Spleen (tissue), 7 donors: ENCODE data around the gene GRM8.

Source experiments
- POLR2A ChIP-seq, 3 donors: fragments of 450-650 bp; IDR thresholded peaks; one replicate each; pipeline ENCODE4 v1.5.1; 2017; ENCODE audit warnings: antibody characterized with exemption in 3 of 3, mild to moderate bottlenecking in 1 of 3
- POLR2AphosphoS5 ChIP-seq, 3 donors: sonication (generic); formaldehyde crosslinking; IDR thresholded peaks; one replicate each; pipeline ENCODE4 v1.5.1; 2017; ENCODE audit warnings: antibody characterized with exemption in 3 of 3
- TF ChIP-seq, protein P1 (sequence below), 11 experiments: fragments of 200-600 bp in 7 of 11; fragments of 450-650 bp in 4 of 11; sonication (generic) in 4 of 11; IDR thresholded peaks in 8 of 11; conservative IDR thresholded peaks in 3 of 11; 1 replicate in 7 of 11; 2 replicates in 4 of 11; pipeline versions ENCODE4 v1.4.0 to v1.8.0; 2016 to 2021; ENCODE audit warnings: antibody characterized with exemption in 11 of 11, inconsistent platforms in 4 of 11, mild to moderate bottlenecking in 1 of 11
- donor health status: DM: no; HTN: no; CAD: no; lungs with moderate emphysema.
- donor health status: DM: no; HTN: no; CAD: no.
- donor health status: DM: no; HTN: no; CAD: no.

DNA sequence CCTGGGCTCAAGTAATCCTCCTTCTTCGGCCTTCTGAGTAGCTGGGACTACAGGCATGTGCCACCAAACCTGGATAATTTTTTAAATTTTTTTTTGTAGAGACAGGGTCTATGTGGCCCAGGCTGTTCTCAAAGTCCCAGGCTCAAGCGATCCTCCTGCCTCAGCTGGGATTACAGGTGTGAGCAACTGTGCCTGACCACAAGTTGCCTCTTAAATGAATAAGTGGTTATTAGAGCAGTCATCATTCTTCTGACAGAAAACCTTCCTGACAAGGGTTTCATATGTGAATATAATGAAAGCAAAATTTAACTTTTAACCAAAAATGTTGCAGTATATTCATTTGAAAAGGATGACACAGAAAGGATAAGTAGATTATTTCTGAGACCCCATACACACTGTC is 532.5 kb downstream of the GRM8 start:
- TF ChIP-seq, protein P1, sequence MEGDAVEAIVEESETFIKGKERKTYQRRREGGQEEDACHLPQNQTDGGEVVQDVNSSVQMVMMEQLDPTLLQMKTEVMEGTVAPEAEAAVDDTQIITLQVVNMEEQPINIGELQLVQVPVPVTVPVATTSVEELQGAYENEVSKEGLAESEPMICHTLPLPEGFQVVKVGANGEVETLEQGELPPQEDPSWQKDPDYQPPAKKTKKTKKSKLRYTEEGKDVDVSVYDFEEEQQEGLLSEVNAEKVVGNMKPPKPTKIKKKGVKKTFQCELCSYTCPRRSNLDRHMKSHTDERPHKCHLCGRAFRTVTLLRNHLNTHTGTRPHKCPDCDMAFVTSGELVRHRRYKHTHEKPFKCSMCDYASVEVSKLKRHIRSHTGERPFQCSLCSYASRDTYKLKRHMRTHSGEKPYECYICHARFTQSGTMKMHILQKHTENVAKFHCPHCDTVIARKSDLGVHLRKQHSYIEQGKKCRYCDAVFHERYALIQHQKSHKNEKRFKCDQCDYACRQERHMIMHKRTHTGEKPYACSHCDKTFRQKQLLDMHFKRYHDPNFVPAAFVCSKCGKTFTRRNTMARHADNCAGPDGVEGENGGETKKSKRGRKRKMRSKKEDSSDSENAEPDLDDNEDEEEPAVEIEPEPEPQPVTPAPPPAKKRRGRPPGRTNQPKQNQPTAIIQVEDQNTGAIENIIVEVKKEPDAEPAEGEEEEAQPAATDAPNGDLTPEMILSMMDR (IDR thresholded peaks at IDR 0.05 in 8 of 11, conservative IDR thresholded peaks at IDR 0.05 in 3 of 11) = no peak
- TF ChIP-seq POLR2A (IDR thresholded peaks at IDR 0.05) (no peak), POLR2AphosphoS5 (IDR thresholded peaks at IDR 0.05) (no peak)
